NCI-H345 treated with DMSO at 0.1 percent for 48 hours (cell line): ENCODE data around the gene C6orf47.

ENCODE experiments used
- DNase-seq: peaks from one replicate; lab custom pipeline; 2025; ENCODE audit not compliant: unreplicated experiment; lab: John Stamatoyannopoulos, UW

The C6orf47 gene

DNA sequence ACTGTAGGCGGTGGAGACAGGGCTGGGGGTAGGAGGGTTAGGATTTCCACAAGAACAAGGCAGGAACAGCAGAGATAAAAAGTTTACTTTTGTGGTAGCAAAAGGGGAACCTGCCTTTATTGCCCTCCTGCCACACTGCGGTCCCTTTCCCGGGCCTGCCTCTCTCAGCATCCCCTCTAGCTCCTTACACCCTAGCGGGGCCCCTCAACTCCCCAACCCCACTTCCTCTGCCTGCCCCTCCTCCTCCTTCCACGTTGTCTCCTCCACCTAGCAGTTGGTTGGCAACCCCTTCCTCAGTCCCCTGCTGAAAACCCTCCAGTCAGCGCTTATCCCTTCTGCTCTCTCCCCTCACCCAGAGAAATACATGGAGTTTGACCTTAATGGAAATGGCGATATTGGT is 44.8 kb downstream of the C6orf47 start:
- DNase-seq, result no peak

GRCh38 chr6:31614684-31615578 is 45.6 kb downstream of the C6orf47 start, which contains the start of gene AIF1:
Gene AIF1 (plus strand): TSS chr6:31615234. CDS start chr6:31615330, 96 bp downstream.
- no peak for DNase-seq

DNA sequence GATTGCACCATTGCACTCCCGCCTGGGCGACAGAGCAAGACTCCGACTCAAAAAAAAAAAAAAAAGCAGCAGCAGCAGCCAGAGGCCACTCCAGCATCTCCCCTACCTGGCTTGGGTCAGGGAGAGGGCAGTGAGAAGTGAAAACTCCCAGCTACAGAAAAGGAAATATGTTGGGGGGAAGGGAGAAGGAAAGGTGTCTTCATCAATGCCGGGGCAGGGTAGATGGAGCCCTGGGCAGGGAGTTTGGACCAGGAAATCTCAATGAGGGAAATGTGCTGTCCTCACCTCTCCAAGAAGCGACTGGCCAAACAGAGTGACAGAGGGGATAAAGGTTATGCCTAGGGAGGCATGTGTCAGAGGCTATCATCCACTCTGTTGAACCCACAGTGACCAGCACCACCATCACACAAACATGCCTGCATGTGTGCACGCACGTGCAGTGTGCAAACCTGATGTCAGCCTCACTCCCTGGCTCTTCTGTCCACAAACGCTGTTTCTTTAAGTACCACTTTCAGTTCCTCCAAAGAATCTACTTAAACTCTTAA is 46.4 kb downstream of the C6orf47 start:
- no peak for DNase-seq

DNA sequence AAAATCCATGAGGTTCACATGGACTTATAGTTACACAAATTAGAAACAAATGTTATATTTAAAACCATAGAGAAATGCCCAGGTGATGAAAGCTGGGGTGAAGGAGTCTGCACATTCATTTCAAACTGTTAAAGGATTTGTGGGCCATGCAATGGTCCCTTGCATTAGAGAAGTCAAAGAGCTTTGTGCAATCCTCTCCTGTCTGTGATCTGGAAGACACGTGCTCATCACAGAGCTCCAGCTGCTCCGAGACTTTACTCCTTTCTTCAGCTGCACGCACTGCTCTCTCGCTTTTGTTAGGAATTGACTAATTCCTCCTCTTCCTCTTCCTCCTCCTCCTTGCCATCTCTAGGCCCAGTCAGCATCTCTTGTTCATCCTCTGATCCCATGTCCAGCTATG is 49.6 kb downstream of the C6orf47 start:
- no peak for DNase-seq

DNA sequence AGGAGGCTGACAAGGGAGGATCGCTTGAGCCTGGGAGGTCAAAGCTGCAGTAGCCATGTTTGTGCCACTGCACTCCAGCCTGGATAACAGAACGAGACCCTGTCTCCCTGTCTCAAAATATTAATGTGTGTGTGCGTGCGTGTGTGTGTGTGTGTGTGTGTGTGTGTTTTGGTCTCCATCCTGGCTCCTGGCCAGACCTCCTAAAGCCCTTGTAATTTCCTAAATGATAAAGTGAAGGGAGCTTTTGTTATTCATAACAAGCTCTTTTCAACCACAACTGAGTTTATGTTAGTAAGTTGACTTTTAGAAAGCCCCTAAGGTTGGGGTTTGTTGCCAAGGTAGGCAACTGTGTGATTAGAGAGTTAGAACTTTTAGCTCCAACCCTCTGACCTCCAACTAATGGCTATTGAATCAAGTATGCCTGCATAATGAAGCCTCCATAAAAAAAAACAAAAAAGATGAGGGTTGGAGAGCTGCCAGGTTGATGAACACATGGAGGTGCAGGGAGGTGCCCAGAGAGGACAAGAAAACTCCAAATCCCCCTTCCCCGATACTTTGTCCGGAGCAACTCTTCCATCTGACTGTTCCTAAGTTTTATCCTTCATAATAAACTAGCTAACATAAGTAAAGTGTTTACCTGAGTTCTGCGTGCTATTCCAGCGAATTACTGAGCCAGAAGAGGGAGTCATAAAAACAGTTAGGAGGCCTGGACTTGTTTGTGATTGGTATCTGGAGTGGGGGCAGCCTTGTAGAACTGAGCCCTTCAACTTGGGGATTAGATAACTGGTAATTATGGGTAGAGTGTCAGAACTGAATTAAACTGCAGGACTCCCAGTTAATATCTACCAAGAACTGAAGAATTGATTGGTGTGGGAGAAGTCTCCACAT is 50.8 kb downstream of the C6orf47 start:
- DNase-seq, result no peak
